GM23338 (cell line): ENCODE results near the gene FBXO47.

Experiments used
- ETS1 ChIP-seq: IDR thresholded peaks from 2 replicates; pipeline ENCODE4 v1.6.1; 2016; ENCODE audit warnings: antibody characterized with exemption
- EZH2 ChIP-seq: fragments of 200-600 bp; sonication (generic); IDR thresholded peaks from one replicate; pipeline ENCODE4 v1.8.0; 2017; ENCODE audit warnings: antibody characterized with exemption, mild to moderate bottlenecking, low read depth; ENCODE audit not compliant: unreplicated experiment
- EZH2phosphoT487 ChIP-seq: fragments of 200-600 bp; sonication (generic); IDR thresholded peaks from one replicate; pipeline ENCODE4 v1.8.1; 2018; ENCODE audit warnings: antibody characterized with exemption; ENCODE audit not compliant: unreplicated experiment
- JUNB ChIP-seq: IDR thresholded peaks from one replicate; pipeline ENCODE4 v1.6.1; 2016; ENCODE audit warnings: antibody characterized with exemption; ENCODE audit not compliant: unreplicated experiment
- POLR2AphosphoS5 ChIP-seq: IDR thresholded peaks from 2 replicates; pipeline ENCODE4 v1.6.1; 2016; ENCODE audit warnings: antibody characterized with exemption, low read depth
- TF ChIP-seq, protein P1 (sequence below), 2 experiments: fragments of 200-600 bp in 1 of 2; sonication (generic) in 1 of 2; conservative IDR thresholded peaks; 2 replicates each; pipeline versions ENCODE4 v1.5.1 to v1.6.1; 2016 to 2017; ENCODE audit warnings: antibody characterized with exemption in 2 of 2, low read depth in 2 of 2, mild to moderate bottlenecking in 2 of 2, moderate library complexity in 1 of 2
- TF ChIP-seq, protein P2 (sequence below): IDR thresholded peaks from one replicate; pipeline ENCODE4 v1.6.1; 2018; ENCODE audit warnings: antibody characterized with exemption; ENCODE audit not compliant: unreplicated experiment

DNA sequence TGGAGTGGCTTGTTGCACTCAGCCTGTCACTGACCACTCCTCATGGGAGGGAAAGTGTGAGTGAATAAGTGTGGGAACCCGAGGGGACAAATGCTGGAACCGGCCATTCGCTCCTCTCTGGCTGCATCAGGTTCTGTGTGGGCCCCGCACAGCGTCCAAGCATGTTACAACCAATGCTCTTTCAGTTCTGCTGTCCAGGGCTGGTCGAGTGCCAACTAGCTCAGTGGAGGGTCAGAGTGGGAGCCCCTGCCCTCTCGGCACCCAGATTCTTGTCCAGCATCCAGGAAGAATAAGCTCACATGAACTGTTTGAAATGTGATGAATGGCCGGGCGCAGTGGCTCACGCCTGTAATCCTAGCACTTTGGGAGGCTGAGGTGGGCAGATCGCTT lies 48.3 kb upstream of the FBXO47 start:
- TF ChIP-seq JUNB (no peak), EZH2phosphoT487 (no peak), POLR2AphosphoS5 (no peak), EZH2 (no peak), ETS1 (no peak)
- TF ChIP-seq, protein P1, sequence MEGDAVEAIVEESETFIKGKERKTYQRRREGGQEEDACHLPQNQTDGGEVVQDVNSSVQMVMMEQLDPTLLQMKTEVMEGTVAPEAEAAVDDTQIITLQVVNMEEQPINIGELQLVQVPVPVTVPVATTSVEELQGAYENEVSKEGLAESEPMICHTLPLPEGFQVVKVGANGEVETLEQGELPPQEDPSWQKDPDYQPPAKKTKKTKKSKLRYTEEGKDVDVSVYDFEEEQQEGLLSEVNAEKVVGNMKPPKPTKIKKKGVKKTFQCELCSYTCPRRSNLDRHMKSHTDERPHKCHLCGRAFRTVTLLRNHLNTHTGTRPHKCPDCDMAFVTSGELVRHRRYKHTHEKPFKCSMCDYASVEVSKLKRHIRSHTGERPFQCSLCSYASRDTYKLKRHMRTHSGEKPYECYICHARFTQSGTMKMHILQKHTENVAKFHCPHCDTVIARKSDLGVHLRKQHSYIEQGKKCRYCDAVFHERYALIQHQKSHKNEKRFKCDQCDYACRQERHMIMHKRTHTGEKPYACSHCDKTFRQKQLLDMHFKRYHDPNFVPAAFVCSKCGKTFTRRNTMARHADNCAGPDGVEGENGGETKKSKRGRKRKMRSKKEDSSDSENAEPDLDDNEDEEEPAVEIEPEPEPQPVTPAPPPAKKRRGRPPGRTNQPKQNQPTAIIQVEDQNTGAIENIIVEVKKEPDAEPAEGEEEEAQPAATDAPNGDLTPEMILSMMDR (conservative IDR thresholded peaks at IDR 0.05; ENCODE audit: low read depth in 2 of 2), result no peak
- TF ChIP-seq, protein P2, sequence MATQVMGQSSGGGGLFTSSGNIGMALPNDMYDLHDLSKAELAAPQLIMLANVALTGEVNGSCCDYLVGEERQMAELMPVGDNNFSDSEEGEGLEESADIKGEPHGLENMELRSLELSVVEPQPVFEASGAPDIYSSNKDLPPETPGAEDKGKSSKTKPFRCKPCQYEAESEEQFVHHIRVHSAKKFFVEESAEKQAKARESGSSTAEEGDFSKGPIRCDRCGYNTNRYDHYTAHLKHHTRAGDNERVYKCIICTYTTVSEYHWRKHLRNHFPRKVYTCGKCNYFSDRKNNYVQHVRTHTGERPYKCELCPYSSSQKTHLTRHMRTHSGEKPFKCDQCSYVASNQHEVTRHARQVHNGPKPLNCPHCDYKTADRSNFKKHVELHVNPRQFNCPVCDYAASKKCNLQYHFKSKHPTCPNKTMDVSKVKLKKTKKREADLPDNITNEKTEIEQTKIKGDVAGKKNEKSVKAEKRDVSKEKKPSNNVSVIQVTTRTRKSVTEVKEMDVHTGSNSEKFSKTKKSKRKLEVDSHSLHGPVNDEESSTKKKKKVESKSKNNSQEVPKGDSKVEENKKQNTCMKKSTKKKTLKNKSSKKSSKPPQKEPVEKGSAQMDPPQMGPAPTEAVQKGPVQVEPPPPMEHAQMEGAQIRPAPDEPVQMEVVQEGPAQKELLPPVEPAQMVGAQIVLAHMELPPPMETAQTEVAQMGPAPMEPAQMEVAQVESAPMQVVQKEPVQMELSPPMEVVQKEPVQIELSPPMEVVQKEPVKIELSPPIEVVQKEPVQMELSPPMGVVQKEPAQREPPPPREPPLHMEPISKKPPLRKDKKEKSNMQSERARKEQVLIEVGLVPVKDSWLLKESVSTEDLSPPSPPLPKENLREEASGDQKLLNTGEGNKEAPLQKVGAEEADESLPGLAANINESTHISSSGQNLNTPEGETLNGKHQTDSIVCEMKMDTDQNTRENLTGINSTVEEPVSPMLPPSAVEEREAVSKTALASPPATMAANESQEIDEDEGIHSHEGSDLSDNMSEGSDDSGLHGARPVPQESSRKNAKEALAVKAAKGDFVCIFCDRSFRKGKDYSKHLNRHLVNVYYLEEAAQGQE, result no peak
